ENCODE data around the gene MAML3.

The MAML3 gene

DNA sequence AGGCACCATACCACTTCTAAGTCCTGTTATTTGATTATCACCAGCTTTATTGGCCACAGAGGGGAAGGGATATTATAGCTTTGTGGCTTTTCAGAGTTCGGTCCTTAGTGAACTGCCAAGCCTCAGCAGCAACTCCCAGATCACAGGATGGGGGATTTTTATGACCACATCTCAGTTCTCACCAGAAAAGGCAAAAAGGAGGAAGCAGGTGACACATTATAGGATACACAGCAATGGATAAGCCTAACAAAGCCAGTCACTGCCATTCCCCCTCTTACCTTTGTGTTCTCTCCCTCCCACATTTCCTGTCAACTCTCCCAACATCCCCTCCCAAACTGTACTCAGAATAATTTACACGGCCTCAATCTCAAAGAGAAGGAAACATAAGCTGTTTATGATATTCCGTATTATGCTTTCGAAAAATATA is 345.6 kb downstream of the MAML3 start:
- H3K4me1 Mint-ChIP-seq (ENCODE audit: low read depth): peaks cover 3% of the 10 kb centered on the region
- no peak for DNase-seq (ENCODE audit: low spot score)
- H3K36me3 Mint-ChIP-seq (ENCODE audit: low read depth): no peaks in the 10 kb centered on the region
- H3K27me3 Mint-ChIP-seq (ENCODE audit: low read depth): peaks cover 20% of the 10 kb centered on the region
- no peak overlapping the region for H3K4me3 Mint-ChIP-seq
- H3K9me3 Mint-ChIP-seq: no peaks in the 10 kb centered on the region
- H3K27ac Mint-ChIP-seq: no peak overlapping the region

- no peak for DNase-seq (ENCODE audit: low spot score)
- H3K27ac Mint-ChIP-seq: no peak overlapping the region
- H3K4me3 Mint-ChIP-seq: no peak overlapping the region
- H3K27me3 Mint-ChIP-seq (ENCODE audit: low read depth): peaks cover 20% of the 10 kb centered on the region
- peaks cover 5% of the 10 kb centered on the region for H3K4me1 Mint-ChIP-seq (ENCODE audit: low read depth)
- H3K36me3 Mint-ChIP-seq (ENCODE audit: low read depth): no peaks in the 10 kb centered on the region
- H3K9me3 Mint-ChIP-seq: no peaks in the 10 kb centered on the region
Observed at GRCh38 chr4:139807483-139807882, 346.5 kb downstream of the MAML3 start.

DNA sequence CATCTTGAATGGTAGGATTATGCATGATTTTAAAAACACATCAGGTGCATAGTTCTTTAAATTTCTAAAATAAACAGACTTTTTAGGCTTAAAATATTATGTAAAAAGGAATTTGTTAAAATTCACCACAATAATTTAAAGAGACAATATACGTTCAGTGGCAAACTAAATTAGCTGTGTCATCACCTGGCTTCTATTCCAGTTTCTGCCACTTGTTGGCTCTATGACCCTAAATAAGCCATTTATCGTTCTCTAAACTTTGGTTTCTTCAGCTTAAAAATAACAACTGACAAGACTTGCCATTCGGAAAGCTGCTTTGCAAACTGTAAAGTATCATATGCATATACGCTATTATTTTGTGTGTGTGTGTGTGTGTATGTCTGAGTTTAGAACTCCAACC is 347.1 kb downstream of the MAML3 start:
- Mint-ChIP-seq H3K36me3 (ENCODE audit: low read depth) (no peaks in the 10 kb centered on the region), H3K4me1 (ENCODE audit: low read depth) (peaks cover 5% of the 10 kb centered on the region), H3K4me3 (no peak overlapping the region), H3K9me3 (no peaks in the 10 kb centered on the region), H3K27ac (no peak overlapping the region), H3K27me3 (ENCODE audit: low read depth) (peaks cover 20% of the 10 kb centered on the region)
- no peak for DNase-seq (ENCODE audit: low spot score)

GRCh38 chr4:139802931-139803330 is 351.1 kb downstream of the MAML3 start:
- Mint-ChIP-seq H3K27me3 (ENCODE audit: low read depth) (peaks cover 12% of the 10 kb centered on the region), H3K4me3 (no peak overlapping the region), H3K36me3 (ENCODE audit: low read depth) (no peaks in the 10 kb centered on the region), H3K9me3 (no peaks in the 10 kb centered on the region), H3K27ac (no peak overlapping the region), H3K4me1 (ENCODE audit: low read depth) (peaks cover 5% of the 10 kb centered on the region)
- DNase-seq (ENCODE audit: low spot score): no peak

DNA sequence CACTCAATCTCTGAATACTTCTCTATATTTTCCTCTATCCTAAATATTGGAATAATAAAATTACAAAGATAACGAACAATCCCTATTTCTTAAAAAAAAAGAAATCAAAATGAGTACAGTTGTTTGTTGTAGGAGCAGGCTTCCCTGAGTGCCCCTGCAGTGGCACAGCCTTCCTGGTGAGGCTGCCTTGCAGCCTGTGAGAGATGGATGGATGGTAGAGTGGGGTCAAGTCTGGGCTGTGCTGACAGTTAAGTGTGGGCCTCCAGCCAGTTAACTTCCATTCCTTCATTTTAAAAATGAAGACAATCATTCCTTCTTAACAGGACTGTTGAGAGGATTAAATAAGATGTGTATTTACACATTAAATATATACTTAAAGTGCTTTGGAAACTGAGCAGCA is 351.5 kb downstream of the MAML3 start:
- Mint-ChIP-seq H3K4me1 (ENCODE audit: low read depth) (peaks cover 5% of the 10 kb centered on the region), H3K27me3 (ENCODE audit: low read depth) (peaks cover 11% of the 10 kb centered on the region), H3K9me3 (no peaks in the 10 kb centered on the region), H3K36me3 (ENCODE audit: low read depth) (no peaks in the 10 kb centered on the region), H3K4me3 (no peak overlapping the region), H3K27ac (no peak overlapping the region)
- DNase-seq (ENCODE audit: low spot score): no peak

- Mint-ChIP-seq H3K36me3 (ENCODE audit: low read depth) (no peaks in the 10 kb centered on the region), H3K4me1 (ENCODE audit: low read depth) (peaks cover 5% of the 10 kb centered on the region), H3K27me3 (ENCODE audit: low read depth) (peaks cover 15% of the 10 kb centered on the region), H3K27ac (no peak overlapping the region), H3K4me3 (no peak overlapping the region), H3K9me3 (no peaks in the 10 kb centered on the region)
- DNase-seq (ENCODE audit: low spot score): no peak
Observed at GRCh38 chr4:139801895-139802294, 352.1 kb downstream of the MAML3 start.

- Mint-ChIP-seq H3K27me3 (ENCODE audit: low read depth) (peaks cover 21% of the 10 kb centered on the region), H3K9me3 (no peaks in the 10 kb centered on the region), H3K4me3 (no peak overlapping the region), H3K27ac (no peak overlapping the region), H3K36me3 (ENCODE audit: low read depth) (no peaks in the 10 kb centered on the region), H3K4me1 (ENCODE audit: low read depth) (peaks cover 5% of the 10 kb centered on the region)
- DNase-seq (ENCODE audit: low spot score): no peak
Observed at GRCh38 chr4:139800082-139800481, 353.9 kb downstream of the MAML3 start.

- Mint-ChIP-seq H3K4me1 (ENCODE audit: low read depth) (peaks cover 5% of the 10 kb centered on the region), H3K27me3 (ENCODE audit: low read depth) (peaks cover 22% of the 10 kb centered on the region), H3K9me3 (no peaks in the 10 kb centered on the region), H3K4me3 (no peak overlapping the region), H3K36me3 (ENCODE audit: low read depth) (no peaks in the 10 kb centered on the region), H3K27ac (no peak overlapping the region)
- no peak for DNase-seq (ENCODE audit: low spot score)
Observed at GRCh38 chr4:139799615-139800014, 354.4 kb downstream of the MAML3 start.

GRCh38 chr4:139798456-139798855 is 355.5 kb downstream of the MAML3 start:
- Mint-ChIP-seq H3K27me3 (ENCODE audit: low read depth) (peaks cover 29% of the 10 kb centered on the region), H3K27ac (no peak overlapping the region), H3K9me3 (no peaks in the 10 kb centered on the region), H3K4me1 (ENCODE audit: low read depth) (peaks cover 2% of the 10 kb centered on the region), H3K36me3 (ENCODE audit: low read depth) (no peaks in the 10 kb centered on the region), H3K4me3 (no peak overlapping the region)
- no peak for DNase-seq (ENCODE audit: low spot score)

DNA sequence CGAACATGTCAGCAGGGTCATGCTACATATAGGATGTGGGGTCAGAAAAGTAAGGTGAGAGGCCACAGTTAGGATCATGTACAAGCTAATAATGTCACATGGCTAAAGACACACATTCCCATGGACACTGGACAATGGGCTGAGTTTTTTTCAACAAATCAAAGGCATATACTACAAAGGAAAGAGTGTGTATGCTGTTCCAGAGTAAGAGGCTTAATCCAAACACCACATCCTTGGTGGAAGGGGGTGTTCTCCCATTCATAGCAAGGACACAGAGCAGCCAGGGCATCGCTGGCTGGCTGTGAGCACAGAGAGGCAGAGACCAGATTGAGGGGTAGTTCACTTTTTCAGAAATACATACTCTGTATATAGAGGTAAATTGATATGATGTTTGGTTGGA is 356.7 kb downstream of the MAML3 start:
- H3K36me3 Mint-ChIP-seq (ENCODE audit: low read depth): no peaks in the 10 kb centered on the region
- no peaks in the 10 kb centered on the region for H3K4me1 Mint-ChIP-seq (ENCODE audit: low read depth)
- no peaks in the 10 kb centered on the region for H3K9me3 Mint-ChIP-seq
- H3K27me3 Mint-ChIP-seq (ENCODE audit: low read depth): peaks cover 31% of the 10 kb centered on the region
- no peak overlapping the region for H3K4me3 Mint-ChIP-seq
- H3K27ac Mint-ChIP-seq: no peak overlapping the region
- DNase-seq (ENCODE audit: low spot score): no peak

GRCh38 chr4:139795527-139796314 is 358.3 kb downstream of the MAML3 start:
- DNase-seq (ENCODE audit: low spot score): no peak
- H3K4me1 Mint-ChIP-seq (ENCODE audit: low read depth): peaks cover 3% of the 10 kb centered on the region
- no peaks in the 10 kb centered on the region for H3K9me3 Mint-ChIP-seq
- H3K27me3 Mint-ChIP-seq (ENCODE audit: low read depth): peaks cover 32% of the 10 kb centered on the region
- no peaks in the 10 kb centered on the region for H3K36me3 Mint-ChIP-seq (ENCODE audit: low read depth)
- H3K27ac Mint-ChIP-seq: no peak overlapping the region
- no peak overlapping the region for H3K4me3 Mint-ChIP-seq

GRCh38 chr4:139794158-139794954 is 359.6 kb downstream of the MAML3 start:
- Mint-ChIP-seq H3K27me3 (ENCODE audit: low read depth) (peaks cover 35% of the 10 kb centered on the region), H3K36me3 (ENCODE audit: low read depth) (no peaks in the 10 kb centered on the region), H3K27ac (no peak overlapping the region), H3K4me1 (ENCODE audit: low read depth) (peaks cover 3% of the 10 kb centered on the region), H3K4me3 (no peak overlapping the region), H3K9me3 (no peaks in the 10 kb centered on the region)
- DNase-seq (ENCODE audit: low spot score): no peak

GRCh38 chr4:139791681-139792080 is 362.3 kb downstream of the MAML3 start:
- no peak for DNase-seq (ENCODE audit: low spot score)
- peaks cover 8% of the 10 kb centered on the region for H3K4me1 Mint-ChIP-seq (ENCODE audit: low read depth)
- no peaks in the 10 kb centered on the region for H3K9me3 Mint-ChIP-seq
- peaks cover 43% of the 10 kb centered on the region for H3K27me3 Mint-ChIP-seq (ENCODE audit: low read depth)
- H3K27ac Mint-ChIP-seq: no peak overlapping the region
- no peaks in the 10 kb centered on the region for H3K36me3 Mint-ChIP-seq (ENCODE audit: low read depth)
- no peak overlapping the region for H3K4me3 Mint-ChIP-seq

DNA sequence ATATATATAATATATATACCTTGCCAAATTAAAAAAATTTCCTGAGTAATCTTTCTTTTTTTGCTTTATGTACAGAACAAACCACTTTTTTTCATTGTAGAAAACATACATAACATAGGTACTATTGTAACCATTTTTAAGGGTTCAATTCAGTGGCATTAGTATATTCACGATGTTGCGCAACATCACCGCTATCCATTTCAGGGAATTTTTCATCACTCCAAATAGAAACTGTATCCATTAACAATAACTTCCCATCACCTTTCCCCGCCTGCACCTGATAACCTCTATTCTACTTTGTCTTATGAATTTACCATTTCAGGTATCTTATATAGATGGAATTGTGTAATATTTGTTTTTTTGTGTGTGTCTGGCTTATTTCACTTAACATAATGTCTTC is 363.7 kb downstream of the MAML3 start:
- peaks cover 8% of the 10 kb centered on the region for H3K4me1 Mint-ChIP-seq (ENCODE audit: low read depth)
- H3K9me3 Mint-ChIP-seq: no peaks in the 10 kb centered on the region
- H3K27ac Mint-ChIP-seq: no peak overlapping the region
- no peak overlapping the region for H3K4me3 Mint-ChIP-seq
- H3K36me3 Mint-ChIP-seq (ENCODE audit: low read depth): no peaks in the 10 kb centered on the region
- H3K27me3 Mint-ChIP-seq (ENCODE audit: low read depth): peaks cover 42% of the 10 kb centered on the region
- DNase-seq (ENCODE audit: low spot score): no peak
